K562 (cell line): ENCODE data around the gene MED19. TPM values are rescaled to one million over a fixed set of nuclear protein-coding genes. Genes with fewer than 3 reads are reported as not detected.

Experiments used
- ATF3 ChIP-seq, 2 experiments: fragments of 450-650 bp in 1 of 2; sonication (generic) in 1 of 2; formaldehyde crosslinking in 1 of 2; IDR thresholded peaks in 1 of 2; conservative IDR thresholded peaks in 1 of 2; 2 replicates each; pipeline versions ENCODE4 v1.6.1 to v1.8.1; 2016 to 2023; ENCODE audit warnings: mild to moderate bottlenecking in 2 of 2, moderate library complexity in 2 of 2, inconsistent platforms in 1 of 2, missing genetic modification reagents in 1 of 2
- DEAF1 ChIP-seq: fragments of 450-650 bp; formaldehyde crosslinking; IDR thresholded peaks from 2 replicates; pipeline ENCODE4 v1.4.0; 2020; ENCODE audit warnings: mild to moderate bottlenecking, moderate library complexity
- ELF2 ChIP-seq: fragments of 250-450 bp; sonication (Bioruptor Pico); IDR thresholded peaks from 2 replicates; pipeline ENCODE4 v1.5.0; 2021; ENCODE audit warnings: mild to moderate bottlenecking
- ETS2 ChIP-seq: IDR thresholded peaks from 2 replicates; pipeline ENCODE4 v1.6.1; 2016; ENCODE audit warnings: borderline replicate concordance, missing genetic modification characterization, mild to moderate bottlenecking, moderate library complexity, missing compliant biosample characterization; ENCODE audit not compliant: poor library complexity, severe bottlenecking
- HDAC2 ChIP-seq: fragments of 450-650 bp; IDR thresholded peaks from 2 replicates; pipeline ENCODE4 v1.6.1; 2016; ENCODE audit warnings: mild to moderate bottlenecking
- HMBOX1 ChIP-seq: sonication (generic); IDR thresholded peaks from 2 replicates; pipeline ENCODE4 v1.6.1; 2016
- IRF1 ChIP-seq: sonication (generic); formaldehyde crosslinking; IDR thresholded peaks from 2 replicates; pipeline ENCODE4 v1.8.0; 2022; ENCODE audit warnings: missing genetic modification reagents, mild to moderate bottlenecking, borderline replicate concordance
- LCOR ChIP-seq: sonication (generic); formaldehyde crosslinking; IDR thresholded peaks from 2 replicates; pipeline ENCODE4 v1.8.0; 2022; ENCODE audit warnings: mild to moderate bottlenecking, missing genetic modification reagents
- NCOA1 ChIP-seq: fragments of 450-650 bp; IDR thresholded peaks from 2 replicates; pipeline ENCODE4 v1.6.1; 2016; ENCODE audit warnings: low read depth
- NRF1 ChIP-seq, 2 experiments: fragments of 450-650 bp; IDR thresholded peaks in 1 of 2; conservative IDR thresholded peaks in 1 of 2; 2 replicates each; pipeline ENCODE4 v1.6.1; 2014; ENCODE audit warnings: mild to moderate bottlenecking in 2 of 2
- SP1 ChIP-seq: sonication (generic); formaldehyde crosslinking; IDR thresholded peaks from 2 replicates; pipeline ENCODE4 v1.8.1; 2022; ENCODE audit warnings: mild to moderate bottlenecking, missing genetic modification reagents
- SPI1 ChIP-seq: IDR thresholded peaks from 2 replicates; pipeline ENCODE4 v1.6.1; 2011; ENCODE audit warnings: low read depth, low read length, control low read depth, borderline replicate concordance
- TFAM ChIP-seq: fragments of 250-450 bp; sonication (Bioruptor Pico); conservative IDR thresholded peaks from 2 replicates; pipeline ENCODE4 v1.5.0; 2021; ENCODE audit warnings: mild to moderate bottlenecking, moderate library complexity
- THRB ChIP-seq: fragments of 450-650 bp; formaldehyde crosslinking; conservative IDR thresholded peaks from 2 replicates; pipeline ENCODE4 v1.4.0; 2022; ENCODE audit warnings: mild to moderate bottlenecking, missing genetic modification characterization
- UBTF ChIP-seq, 2 experiments: IDR thresholded peaks; 2 replicates each; pipeline ENCODE4 v1.6.1; 2012; ENCODE audit warnings: improper control_type of control experiment in 2 of 2, low read depth in 2 of 2, low read length in 2 of 2, borderline replicate concordance in 1 of 2
- XRCC3 ChIP-seq: fragments of 450-650 bp; IDR thresholded peaks from 2 replicates; pipeline ENCODE4 v1.6.1; 2017; ENCODE audit warnings: mild to moderate bottlenecking, moderate library complexity
- ZNF3 ChIP-seq: fragments of 250-450 bp; sonication (Bioruptor Pico); IDR thresholded peaks from 2 replicates; pipeline ENCODE4 v1.5.0; 2021; ENCODE audit warnings: mild to moderate bottlenecking, moderate library complexity
- ZNF696 ChIP-seq: fragments of 250-450 bp; sonication (Bioruptor Pico); conservative IDR thresholded peaks from 2 replicates; pipeline ENCODE4 v1.4.0; 2020; ENCODE audit warnings: mild to moderate bottlenecking, moderate library complexity
- ZNF717 ChIP-seq: fragments of 250-450 bp; sonication (Bioruptor Pico); IDR thresholded peaks from 2 replicates; pipeline ENCODE4 v1.5.0; 2021
- ZNF766 ChIP-seq: fragments of 200-800 bp; sonication (Bioruptor generic); conservative IDR thresholded peaks from 2 replicates; pipeline ENCODE4 v1.6.1; 2016; ENCODE audit warnings: missing genetic modification characterization, missing compliant biosample characterization
- polyA plus RNA-seq, 8 experiments: library from polyadenylated mRNA; depleted of rRNA in 4 of 8; stranded (reverse) in 5 of 8; unstranded in 3 of 8; fragments of >200 nt; fragmentation: Nextera tagmentation in 2 of 8; fragmentation: Illumina TruSeq in 1 of 8; extraction: Ambion mirVana in 2 of 8; extraction: Trizol in 1 of 8; gene quantifications; 2 replicates each; pipeline versions ENCODE4 v1.2.1 to v1.2.3, GENCODE V29; 2011 to 2014; ENCODE audit warnings: inconsistent platforms in 1 of 8, missing spikeins in 1 of 8
- total RNA-seq, 7 experiments: library from RNA; depleted of rRNA in 6 of 7; stranded (reverse); fragments of >200 nt in 6 of 7; fragmentation: Illumina TruSeq in 2 of 7; extraction: Trizol in 2 of 7; gene quantifications; 2 replicates each; pipeline versions ENCODE4 v1.2.1 to v1.2.3, GENCODE V29; 2011 to 2021; ENCODE audit warnings: low replicate concordance in 1 of 7

Gene MED19
- total and polyA plus RNA-seq, 9 of the 15 experiments (the other 6 are each of a cell fraction or from before 2014, with no cell fraction given) = 7.3 to 23.5 (median 15.0) TPM

GRCh38 chr11:57667117-57667735, 44.8 kb downstream of the MED19 start (continued):
- TF ChIP-seq NCOA1 (peak; percentile 51), ZNF3 (CRISPR knock-in tag) (no peak), IRF1 (CRISPR knock-in tag) (no peak), ZNF766 (CRISPR knock-in tag) (no peak; the same call in 1 of the 2 replicates), DEAF1 (CRISPR knock-in tag) (no peak), XRCC3 (no peak), NRF1 (conservative IDR thresholded peaks at IDR 0.05 in 1 of 2, IDR thresholded peaks at IDR 0.05 in 1 of 2) (no peak), HMBOX1 (no peak), ZNF717 (no peak), LCOR (CRISPR knock-in tag) (no peak), SP1 (peak; percentile 73), SPI1 (peak; percentile 83), ATF3 (IDR thresholded peaks at IDR 0.05) (peak; percentile 51; the same call in 1 of the 2 replicates), ATF3 (CRISPR knock-in tag; conservative IDR thresholded peaks at IDR 0.05) (0 out of 2 replicates have a peak, but pooled peaks have one; percentile 64), ZNF696 (CRISPR knock-in tag) (no peak), ELF2 (peak; percentile 86), HDAC2 (no peak), TFAM (CRISPR knock-in tag) (no peak), ETS2 (tag) (no peak), UBTF (IDR thresholded peaks at IDR 0.05; ENCODE audit: borderline replicate concordance in 1 of 2, low read depth in 2 of 2, low read length in 2 of 2) (no peak), THRB (CRISPR knock-in tag) (0 out of 2 replicates have a peak, but pooled peaks have one; percentile 47)
